ENCODE results near the gene TRDMT1. TPM values are rescaled to one million over a fixed set of nuclear protein-coding genes. Genes with fewer than 3 reads are reported as not detected.

The TRDMT1 gene
- total RNA-seq, 2 experiments from 2014 or later: 10.4 to 12.2 TPM

DNA sequence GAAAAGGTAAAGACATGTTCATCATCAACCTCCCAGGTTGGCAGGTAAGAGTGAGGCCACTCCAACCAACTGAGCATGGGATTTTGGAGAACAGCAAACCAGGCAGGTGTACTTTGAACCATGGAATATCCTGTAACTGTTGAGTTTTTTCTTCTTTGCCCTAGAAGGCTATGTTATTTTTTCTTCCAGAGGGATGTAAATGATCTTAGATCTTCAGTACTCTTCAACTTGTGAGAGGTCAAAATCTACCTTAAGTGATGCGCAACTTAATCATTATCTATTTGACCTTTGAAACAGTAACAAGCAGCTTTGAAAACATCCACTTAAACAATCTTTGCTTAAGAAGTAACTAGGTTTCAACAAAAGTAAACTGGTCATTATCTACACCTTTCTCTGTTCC is 71.7 kb downstream of the TRDMT1 start, which contains the start of gene CUBN:
Gene CUBN (minus strand): TSS at position 71 of the 400 bp plus-strand sequence. CDS start 46 bp downstream, at position 25.
- Histone ChIP-seq H3K4me3 (ENCODE audit: low read depth, low read length, poor library complexity, severe bottlenecking) (no peak within 1 kb of the TSS), H3K9me3 (ENCODE audit: low read length) (no peaks in the 10 kb centered on the region), H2AFZ (ENCODE audit: low read length) (no peak within 1 kb of the TSS), H3K79me2 (ENCODE audit: insufficient read depth, low read depth, low read length) (no peaks in the 10 kb centered on the region), H3K36me3 (ENCODE audit: insufficient read depth, low read length) (no peaks in the 10 kb centered on the region), H3K9me2 (ENCODE audit: insufficient read depth, low read length) (no peaks in the 10 kb centered on the region), H3K4me1 (ENCODE audit: insufficient read depth, low read length, poor library complexity, severe bottlenecking) (no peaks in the 10 kb centered on the region), H3K4me2 (ENCODE audit: low read length) (no peak within 1 kb of the TSS), H3K27ac (ENCODE audit: low read depth, low read length, poor library complexity, severe bottlenecking) (no peak within 1 kb of the TSS), H4K20me1 (ENCODE audit: insufficient read depth, low read length) (no peaks in the 10 kb centered on the region)
- CTCF ChIA-PET (ENCODE audit: unreplicated experiment): no interaction called here
- no peak for DNase-seq (ENCODE audit: low spot score)
- intact Hi-C loops (cut with micrococcal nuclease; ENCODE audit: unreplicated experiment): no loop called here
- TF ChIP-seq, protein P1, sequence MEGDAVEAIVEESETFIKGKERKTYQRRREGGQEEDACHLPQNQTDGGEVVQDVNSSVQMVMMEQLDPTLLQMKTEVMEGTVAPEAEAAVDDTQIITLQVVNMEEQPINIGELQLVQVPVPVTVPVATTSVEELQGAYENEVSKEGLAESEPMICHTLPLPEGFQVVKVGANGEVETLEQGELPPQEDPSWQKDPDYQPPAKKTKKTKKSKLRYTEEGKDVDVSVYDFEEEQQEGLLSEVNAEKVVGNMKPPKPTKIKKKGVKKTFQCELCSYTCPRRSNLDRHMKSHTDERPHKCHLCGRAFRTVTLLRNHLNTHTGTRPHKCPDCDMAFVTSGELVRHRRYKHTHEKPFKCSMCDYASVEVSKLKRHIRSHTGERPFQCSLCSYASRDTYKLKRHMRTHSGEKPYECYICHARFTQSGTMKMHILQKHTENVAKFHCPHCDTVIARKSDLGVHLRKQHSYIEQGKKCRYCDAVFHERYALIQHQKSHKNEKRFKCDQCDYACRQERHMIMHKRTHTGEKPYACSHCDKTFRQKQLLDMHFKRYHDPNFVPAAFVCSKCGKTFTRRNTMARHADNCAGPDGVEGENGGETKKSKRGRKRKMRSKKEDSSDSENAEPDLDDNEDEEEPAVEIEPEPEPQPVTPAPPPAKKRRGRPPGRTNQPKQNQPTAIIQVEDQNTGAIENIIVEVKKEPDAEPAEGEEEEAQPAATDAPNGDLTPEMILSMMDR (conservative IDR thresholded peaks at IDR 0.05; ENCODE audit: low read length): no peak
- no peak for TF ChIP-seq EZH2phosphoT487 (IDR thresholded peaks at IDR 0.05; ENCODE audit: borderline replicate concordance, low read depth, low read length)
- BruUV-seq (replicated peaks): no TSS peak
- POLR2A ChIA-PET: no interaction called here

DNA sequence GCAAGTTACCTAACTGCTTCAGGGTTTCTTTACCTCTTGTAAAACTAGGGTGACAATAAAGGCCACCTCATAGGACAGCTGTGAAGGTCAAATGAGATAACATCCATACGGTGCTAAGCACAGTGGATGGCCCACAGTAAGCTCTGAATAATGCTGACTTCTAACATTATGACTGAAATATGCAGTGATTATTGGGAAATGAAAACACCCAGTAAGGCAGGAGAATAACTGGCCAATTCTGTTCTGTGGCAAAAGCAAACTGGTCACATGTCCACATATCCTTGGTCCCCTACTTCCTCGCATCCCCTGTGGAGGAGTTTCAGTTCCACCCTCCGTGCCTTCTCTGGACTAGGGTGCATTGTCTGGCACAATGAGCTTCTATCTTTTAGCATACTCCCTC is 73.2 kb downstream of the TRDMT1 start:
- Histone ChIP-seq H3K79me2 (ENCODE audit: insufficient read depth, low read depth, low read length) (no peaks in the 10 kb centered on the region), H3K27ac (ENCODE audit: low read depth, low read length, poor library complexity, severe bottlenecking) (no peak overlapping the region), H2AFZ (ENCODE audit: low read length) (no peak overlapping the region), H3K4me2 (ENCODE audit: low read length) (no peak overlapping the region), H3K4me3 (ENCODE audit: low read depth, low read length, poor library complexity, severe bottlenecking) (no peak overlapping the region), H3K9me2 (ENCODE audit: insufficient read depth, low read length) (no peaks in the 10 kb centered on the region), H4K20me1 (ENCODE audit: insufficient read depth, low read length) (no peaks in the 10 kb centered on the region), H3K9me3 (ENCODE audit: low read length) (no peaks in the 10 kb centered on the region), H3K4me1 (ENCODE audit: insufficient read depth, low read length, poor library complexity, severe bottlenecking) (no peaks in the 10 kb centered on the region), H3K36me3 (ENCODE audit: insufficient read depth, low read length) (no peaks in the 10 kb centered on the region)
- POLR2A ChIA-PET: interaction anchor here (0.6 kb wide), 1 partner anchor 13 kb away, joined by 3 read pairs; no protein-coding TSS in a partner anchor
- intact Hi-C loops (cut with micrococcal nuclease; ENCODE audit: unreplicated experiment): no loop called here
- no TSS peak for BruUV-seq (replicated peaks)
- TF ChIP-seq EZH2phosphoT487 (IDR thresholded peaks at IDR 0.05; ENCODE audit: borderline replicate concordance, low read depth, low read length): no peak
- TF ChIP-seq, protein P1 (conservative IDR thresholded peaks at IDR 0.05; ENCODE audit: low read length): no peak
- DNase-seq (ENCODE audit: low spot score): no peak
- CTCF ChIA-PET (ENCODE audit: unreplicated experiment): no interaction called here

DNA sequence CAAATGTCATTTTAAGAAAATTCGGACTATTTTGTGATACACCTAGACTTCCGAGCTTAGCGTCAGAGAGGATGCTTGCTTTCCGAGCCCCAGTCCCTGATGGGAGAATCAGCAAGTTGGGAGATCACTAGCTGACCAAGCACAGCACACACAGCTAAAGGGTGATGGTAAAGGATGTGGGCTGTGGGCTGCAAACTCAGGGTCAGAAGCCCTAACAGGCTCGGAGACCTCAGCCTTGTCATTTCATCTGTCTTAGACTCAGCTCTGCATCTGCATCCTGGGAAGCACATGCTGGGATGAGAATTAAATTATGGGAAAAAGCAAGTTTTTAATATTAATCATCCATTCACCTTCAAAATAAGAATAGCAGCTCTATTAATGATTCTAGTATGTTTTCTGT is 75.1 kb downstream of the TRDMT1 start:
- DNase-seq (ENCODE audit: low spot score): no peak
- Histone ChIP-seq H3K4me3 (ENCODE audit: low read depth, low read length, poor library complexity, severe bottlenecking) (no peak overlapping the region), H4K20me1 (ENCODE audit: insufficient read depth, low read length) (no peaks in the 10 kb centered on the region), H3K36me3 (ENCODE audit: insufficient read depth, low read length) (no peaks in the 10 kb centered on the region), H3K4me2 (ENCODE audit: low read length) (no peak overlapping the region), H3K9me2 (ENCODE audit: insufficient read depth, low read length) (no peaks in the 10 kb centered on the region), H3K79me2 (ENCODE audit: insufficient read depth, low read depth, low read length) (no peaks in the 10 kb centered on the region), H3K27ac (ENCODE audit: low read depth, low read length, poor library complexity, severe bottlenecking) (no peak overlapping the region), H3K4me1 (ENCODE audit: insufficient read depth, low read length, poor library complexity, severe bottlenecking) (no peaks in the 10 kb centered on the region), H3K9me3 (ENCODE audit: low read length) (no peaks in the 10 kb centered on the region), H2AFZ (ENCODE audit: low read length) (no peak overlapping the region)
- CTCF ChIA-PET (ENCODE audit: unreplicated experiment): no interaction called here
- no TSS peak for BruUV-seq (replicated peaks)
- TF ChIP-seq, protein P1 (conservative IDR thresholded peaks at IDR 0.05; ENCODE audit: low read length): no peak
- no peak for TF ChIP-seq EZH2phosphoT487 (IDR thresholded peaks at IDR 0.05; ENCODE audit: borderline replicate concordance, low read depth, low read length)
- intact Hi-C loops (cut with micrococcal nuclease; ENCODE audit: unreplicated experiment): no loop called here
- POLR2A ChIA-PET: interaction anchor here (0.7 to 1.0 kb wide), 2 partner anchors 120 to 1026 kb away, joined by 3 read pairs; no protein-coding TSS in a partner anchor
